VCaP (cell line): ENCODE measurements around the gene SULF2.
"Not testable (repeated sequence)": the region's sequence is repeated elsewhere in the genome, so short reads cannot be mapped to it uniquely, and the experiment has no call there.

ENCODE experiments used
- H3K27ac ChIP-seq: fragments of 450-650 bp; 2 replicates; pipeline ENCODE4 v1.5.1; 2017
- CTCF ChIP-seq: fragments of 450-650 bp; conservative IDR thresholded peaks from 2 replicates; pipeline ENCODE4 v1.5.1; 2017; ENCODE audit warnings: mild to moderate bottlenecking, moderate library complexity

Gene SULF2

GRCh38 chr20:47801079-47801478 is 15.8 kb upstream of the SULF2 start:
- no peak for TF ChIP-seq CTCF
- no peak overlapping the region for H3K27ac ChIP-seq

- no peak for TF ChIP-seq CTCF
- H3K27ac ChIP-seq: no peak overlapping the region
These were observed 15.3 kb upstream of the SULF2 start for GRCh38 chr20:47800623-47801022.

- no peak overlapping the region for H3K27ac ChIP-seq
- no peak for TF ChIP-seq CTCF
These were observed 13.9 kb upstream of the SULF2 start for GRCh38 chr20:47799116-47799715.

- H3K27ac ChIP-seq: no peak overlapping the region
- no peak for TF ChIP-seq CTCF
These were observed 11.7 kb upstream of the SULF2 start for GRCh38 chr20:47796971-47797370.

GRCh38 chr20:47795214-47795907 is 10.1 kb upstream of the SULF2 start:
- no peak for TF ChIP-seq CTCF
- H3K27ac ChIP-seq: no peak overlapping the region

GRCh38 chr20:47794264-47794663 is 9.0 kb upstream of the SULF2 start:
- not testable (repeated sequence) for H3K27ac ChIP-seq

- H3K27ac ChIP-seq: no peak overlapping the region
- no peak for TF ChIP-seq CTCF
These were observed 6.8 kb upstream of the SULF2 start for GRCh38 chr20:47792021-47792618.

GRCh38 chr20:47791084-47791599 is 5.9 kb upstream of the SULF2 start:
- TF ChIP-seq CTCF: no peak
- no peak overlapping the region for H3K27ac ChIP-seq
